ENCODE data around the gene PRIM2.
"Not testable (repeated sequence)": the region's sequence is repeated elsewhere in the genome, so short reads cannot be mapped to it uniquely, and the experiment has no call there.

PRIM2 gene

GRCh38 chr6:57310095-57310816, 7.2 kb upstream of the PRIM2 start:
- not testable (repeated sequence) for DNase-seq

DNA sequence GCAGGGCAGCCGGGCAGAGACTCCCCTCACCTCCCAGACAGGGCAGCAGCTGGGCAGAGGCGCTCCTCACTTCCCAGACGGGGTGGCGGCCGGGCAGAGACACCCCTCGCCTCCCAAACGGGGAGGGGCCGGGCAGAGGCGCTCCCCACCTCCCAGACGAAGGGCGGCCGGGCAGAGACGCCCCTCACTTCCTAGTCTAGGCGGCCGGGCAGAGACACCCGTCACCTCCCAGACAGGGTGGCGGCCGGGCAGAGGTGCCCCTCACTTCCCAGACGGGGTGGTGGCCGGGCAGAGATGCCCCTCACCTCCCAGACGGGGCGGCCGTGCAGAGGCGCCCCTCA, 6.6 kb upstream of the PRIM2 start:
- DNase-seq, result no peak

GRCh38 chr6:57311300-57312003, 6.0 kb upstream of the PRIM2 start:
- not testable (repeated sequence) for DNase-seq

GRCh38 chr6:57312004-57312345, 5.5 kb upstream of the PRIM2 start:
- DNase-seq, result no peak

GRCh38 chr6:57313009-57313408, 4.4 kb upstream of the PRIM2 start:
- DNase-seq, result no peak

- peak in 1 of 2 experiments; percentile 76 for DNase-seq
These were observed 3.5 kb upstream of the PRIM2 start for GRCh38 chr6:57313711-57314471.

- DNase-seq, result no peak
These were observed 2.3 kb upstream of the PRIM2 start for GRCh38 chr6:57315111-57315510.

DNA sequence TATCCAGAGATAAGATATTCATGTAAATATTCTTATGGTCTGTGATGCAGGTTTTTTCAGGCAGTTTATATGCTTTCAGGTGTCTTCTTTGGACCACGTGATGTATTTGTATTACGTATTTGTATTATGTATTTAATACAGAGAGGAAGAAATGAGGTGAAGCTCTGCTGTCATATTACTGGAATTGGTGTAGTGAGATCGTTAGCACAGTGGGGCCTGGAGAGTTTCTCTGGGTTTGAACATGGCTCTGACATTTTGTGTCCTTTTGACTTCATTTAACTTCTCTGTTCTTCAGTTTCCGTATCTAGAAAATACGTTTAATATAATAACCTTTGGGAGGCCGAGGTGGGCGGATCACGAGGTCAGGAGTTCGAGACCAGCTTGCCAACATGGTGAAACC, 1.6 kb upstream of the PRIM2 start:
- no peak for DNase-seq

DNA sequence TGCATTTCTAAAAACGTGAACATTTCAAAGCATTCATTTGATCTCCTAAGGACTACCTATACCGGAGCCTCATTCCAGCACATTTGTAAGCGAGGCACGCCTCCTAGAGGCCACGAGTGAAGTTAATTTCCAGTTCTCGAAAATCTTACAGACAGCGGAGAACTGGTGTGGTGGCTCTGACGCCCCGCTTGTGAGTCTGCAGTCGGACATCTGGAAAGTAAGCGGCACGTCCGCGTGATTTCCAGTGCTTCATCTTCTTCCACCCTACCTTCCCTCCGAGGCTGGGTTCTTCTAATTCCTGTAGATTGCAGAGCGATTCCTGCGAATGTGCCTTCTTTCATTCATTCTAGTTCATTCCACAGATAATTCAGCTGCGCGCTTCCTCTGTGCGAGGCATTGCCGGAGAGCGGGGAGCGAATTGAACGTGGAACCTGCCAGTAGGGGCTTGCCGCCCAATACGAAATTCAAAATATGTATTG, 810 bp upstream of the PRIM2 start:
- DNase-seq, result peak; percentile 91 to 95

DNA sequence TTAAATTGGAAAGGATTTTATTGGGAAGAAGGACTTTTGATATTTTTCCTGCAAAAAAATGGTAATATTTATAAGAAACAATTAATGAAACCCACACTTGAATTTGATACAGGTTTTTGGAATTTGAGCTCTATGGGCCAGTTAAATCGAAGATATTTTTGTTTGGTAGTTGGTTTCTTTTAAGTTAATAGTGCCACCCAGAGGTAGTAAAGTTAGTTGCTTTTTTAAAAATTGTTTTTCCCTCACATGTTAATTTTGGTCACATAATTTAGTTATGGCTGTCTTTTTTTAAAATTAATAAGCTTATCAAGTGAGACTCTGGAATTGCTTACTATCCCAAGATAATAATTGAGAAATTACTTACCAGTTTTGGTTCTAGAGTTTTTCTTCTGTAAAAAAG, 7.1 kb downstream of the PRIM2 start:
- peak; percentile 14 to 24 for DNase-seq

DNA sequence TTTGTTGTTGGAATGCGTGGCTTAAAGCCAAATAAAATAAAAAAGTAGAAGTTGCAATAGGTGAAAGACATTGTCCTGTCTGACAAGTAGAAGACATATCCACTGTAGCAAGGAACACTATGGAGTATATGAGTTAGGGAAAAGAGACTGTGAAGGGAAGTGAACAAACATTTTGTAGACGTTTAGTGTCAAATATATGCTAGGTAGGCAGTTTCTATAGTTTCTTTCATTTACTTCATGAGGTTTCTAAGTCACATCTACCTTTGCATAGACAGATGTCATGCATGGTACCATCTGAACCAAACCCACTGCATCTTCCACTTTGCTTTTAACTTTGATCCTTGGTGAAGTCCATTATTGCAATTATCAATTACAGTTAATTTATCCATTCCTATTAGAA, 9.9 kb downstream of the PRIM2 start:
- DNase-seq, result no peak

GRCh38 chr6:57328074-57328473, 10.6 kb downstream of the PRIM2 start:
- no peak for DNase-seq

- no peak for DNase-seq
These were observed 12.5 kb downstream of the PRIM2 start for GRCh38 chr6:57329933-57330332.

- DNase-seq, result no peak
These were observed 24.8 kb downstream of the PRIM2 start for GRCh38 chr6:57342148-57342669.

- DNase-seq, result not testable (repeated sequence)
These were observed 25.9 kb downstream of the PRIM2 start for GRCh38 chr6:57343342-57343741.

- DNase-seq, result not testable (repeated sequence)
These were observed 29.3 kb downstream of the PRIM2 start for GRCh38 chr6:57346715-57347114.

GRCh38 chr6:57347597-57347996, 30.2 kb downstream of the PRIM2 start:
- not testable (repeated sequence) for DNase-seq

GRCh38 chr6:57350443-57350842, 33.0 kb downstream of the PRIM2 start:
- not testable (repeated sequence) for DNase-seq

DNA sequence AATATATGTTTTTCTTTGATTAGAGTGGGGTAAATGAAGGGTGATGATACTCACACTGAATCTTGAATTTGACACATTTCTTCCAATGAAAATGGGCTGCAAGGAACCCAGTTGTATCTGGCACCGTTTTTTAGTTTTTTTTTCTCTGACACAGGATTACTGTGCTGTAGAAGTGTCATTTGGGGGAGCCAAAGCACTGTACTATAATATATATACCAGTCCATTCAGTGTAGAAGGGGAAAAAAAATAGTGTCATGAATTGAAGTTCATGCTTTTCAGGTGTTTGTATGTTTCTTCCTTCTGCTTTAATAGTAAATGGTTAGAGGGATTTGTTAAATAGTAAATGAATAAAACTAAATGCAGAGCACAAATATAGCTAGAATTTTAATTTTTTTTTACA, 35.2 kb downstream of the PRIM2 start:
- DNase-seq, result not testable (repeated sequence)

- not testable (repeated sequence) for DNase-seq
These were observed 40.9 kb downstream of the PRIM2 start for GRCh38 chr6:57358319-57358718.

DNA sequence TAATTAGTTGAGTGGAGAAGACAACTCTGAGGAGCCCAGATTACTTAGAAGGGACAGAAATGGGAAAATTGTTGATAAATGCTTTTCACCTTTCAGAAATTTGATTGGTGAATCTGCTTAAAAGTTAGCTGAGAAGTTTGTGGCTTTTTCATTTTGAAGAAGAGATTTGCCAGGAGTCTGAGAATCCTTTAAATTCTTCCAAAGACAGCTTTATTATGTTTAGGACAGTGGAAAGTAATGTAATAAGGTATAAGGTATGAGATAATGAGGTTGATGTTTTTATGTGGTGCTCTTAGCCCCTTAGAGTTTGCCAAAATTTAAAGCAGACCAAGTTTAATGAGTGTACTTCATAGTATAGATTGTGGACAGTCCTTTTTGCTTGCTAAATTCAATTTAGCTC, 42.3 kb downstream of the PRIM2 start:
- DNase-seq, result not testable (repeated sequence)

DNA sequence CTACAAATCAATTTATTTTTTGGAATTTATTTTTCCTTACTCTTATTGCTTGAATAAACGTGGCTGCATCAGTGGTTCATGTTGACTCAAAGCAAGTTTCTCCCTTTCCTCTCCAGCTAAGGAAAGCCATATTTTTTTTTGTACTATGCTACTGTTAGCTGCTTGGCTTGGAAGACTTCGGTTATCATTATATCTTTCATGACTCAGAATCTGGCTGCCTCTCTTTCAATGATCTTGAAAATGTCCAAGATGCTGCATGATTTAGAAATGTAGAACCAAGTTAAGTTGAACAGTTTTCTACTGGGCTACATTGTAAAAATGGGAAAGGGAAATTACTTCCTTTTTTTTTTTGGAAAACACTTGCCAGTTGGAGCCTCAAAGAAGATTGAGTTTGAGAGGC, 44.9 kb downstream of the PRIM2 start:
- not testable (repeated sequence) for DNase-seq

DNA sequence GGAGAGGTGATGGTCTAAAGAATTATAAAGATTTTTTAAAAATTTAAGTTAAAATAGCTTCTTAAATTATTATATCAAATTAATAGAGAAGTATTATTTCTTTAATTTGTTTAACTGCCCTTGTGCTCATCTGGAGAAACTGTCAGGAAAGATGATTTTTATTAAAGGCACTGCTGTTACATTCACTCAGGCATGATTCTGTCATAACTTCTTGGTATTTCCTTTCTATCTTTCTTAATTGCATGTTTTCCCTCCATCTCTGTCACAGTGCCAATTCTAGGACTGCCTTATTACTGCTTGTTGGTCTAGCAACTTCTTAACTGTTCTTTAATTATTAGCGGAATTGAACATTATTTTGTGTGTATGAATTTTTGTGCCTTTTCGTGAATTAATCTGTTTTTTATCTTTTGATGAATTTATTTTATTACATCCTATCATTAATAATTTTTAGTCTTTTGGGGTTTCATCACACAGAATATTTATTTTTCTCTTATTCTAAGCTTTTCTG, 47.7 kb downstream of the PRIM2 start:
- DNase-seq, result not testable (repeated sequence)

Data from NCI-H446 (cell line).